Upper lobe of left lung (tissue), 4 donors: ENCODE measurements around the gene GRIN2A.

Experiments used
- POLR2A ChIP-seq, 4 donors: fragments of 450-650 bp; IDR thresholded peaks; one replicate each; pipeline ENCODE4 v1.5.1; 2016 to 2017; ENCODE audit warnings: antibody characterized with exemption in 4 of 4, mild to moderate bottlenecking in 2 of 4
- TF ChIP-seq, protein P1 (sequence below), 6 experiments: fragments of 450-650 bp in 4 of 6; fragments of 200-600 bp in 2 of 6; sonication (generic) in 2 of 6; IDR thresholded peaks; one replicate each; pipeline ENCODE4 v1.5.1; 2016 to 2019; ENCODE audit warnings: antibody characterized with exemption in 6 of 6

DNA sequence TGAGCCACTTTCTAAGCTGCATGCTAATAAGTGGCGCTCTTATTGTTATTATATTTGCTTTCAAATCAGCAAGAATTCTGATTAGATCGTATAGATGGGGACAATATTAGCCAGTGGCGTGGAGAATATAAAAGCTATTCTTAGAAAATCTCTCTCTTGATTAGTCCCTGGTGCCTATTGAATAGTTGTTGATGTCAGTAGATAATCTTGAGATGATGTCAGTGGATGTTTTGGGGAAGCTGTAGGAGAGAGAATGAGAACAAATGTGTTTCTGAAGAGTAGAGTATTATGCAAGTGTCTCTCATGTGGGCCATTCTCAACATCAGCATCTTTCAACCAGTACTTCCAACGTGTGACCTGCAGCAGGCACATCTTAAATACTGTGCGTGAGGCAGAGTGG lies 445.7 kb downstream of the GRIN2A start:
- no peak for TF ChIP-seq POLR2A (IDR thresholded peaks at IDR 0.05)
- TF ChIP-seq, protein P1, sequence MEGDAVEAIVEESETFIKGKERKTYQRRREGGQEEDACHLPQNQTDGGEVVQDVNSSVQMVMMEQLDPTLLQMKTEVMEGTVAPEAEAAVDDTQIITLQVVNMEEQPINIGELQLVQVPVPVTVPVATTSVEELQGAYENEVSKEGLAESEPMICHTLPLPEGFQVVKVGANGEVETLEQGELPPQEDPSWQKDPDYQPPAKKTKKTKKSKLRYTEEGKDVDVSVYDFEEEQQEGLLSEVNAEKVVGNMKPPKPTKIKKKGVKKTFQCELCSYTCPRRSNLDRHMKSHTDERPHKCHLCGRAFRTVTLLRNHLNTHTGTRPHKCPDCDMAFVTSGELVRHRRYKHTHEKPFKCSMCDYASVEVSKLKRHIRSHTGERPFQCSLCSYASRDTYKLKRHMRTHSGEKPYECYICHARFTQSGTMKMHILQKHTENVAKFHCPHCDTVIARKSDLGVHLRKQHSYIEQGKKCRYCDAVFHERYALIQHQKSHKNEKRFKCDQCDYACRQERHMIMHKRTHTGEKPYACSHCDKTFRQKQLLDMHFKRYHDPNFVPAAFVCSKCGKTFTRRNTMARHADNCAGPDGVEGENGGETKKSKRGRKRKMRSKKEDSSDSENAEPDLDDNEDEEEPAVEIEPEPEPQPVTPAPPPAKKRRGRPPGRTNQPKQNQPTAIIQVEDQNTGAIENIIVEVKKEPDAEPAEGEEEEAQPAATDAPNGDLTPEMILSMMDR (IDR thresholded peaks at IDR 0.05) = no peak
